BLaER1 treated with 17β-estradiol and CSF1 and Interleukin-3, amounts not matched to agents 10 nM and 100 nM (cell line): ENCODE data around the gene VCAN.
A peak's percentile ranks its signal among the peaks of the same experiment; 100 is the strongest.

Source experiments
- H3K27ac ChIP-seq, 11 experiments: shearing (Covaris generic); formaldehyde crosslinking; 2 replicates each; pipeline ENCODE4 v1.8.1; 2022
- H3K27me3 ChIP-seq, 11 experiments: shearing (Covaris generic); formaldehyde crosslinking; 2 replicates each; pipeline ENCODE4 v1.8.1; 2022
- H3K36me3 ChIP-seq, 11 experiments: shearing (Covaris generic); formaldehyde crosslinking; 2 replicates each; pipeline ENCODE4 v1.8.1; 2022
- H3K4me1 ChIP-seq, 10 experiments: shearing (Covaris generic); formaldehyde crosslinking; 2 replicates each; pipeline ENCODE4 v1.8.1; 2022
- H3K4me2 ChIP-seq, 11 experiments: shearing (Covaris generic); formaldehyde crosslinking; 2 replicates each; pipeline ENCODE4 v1.8.1; 2022
- H3K4me3 ChIP-seq, 10 experiments: shearing (Covaris generic); formaldehyde crosslinking; 2 replicates each; pipeline ENCODE4 v1.8.1; 2022
- H3K9ac ChIP-seq, 11 experiments: shearing (Covaris generic); formaldehyde crosslinking; 2 replicates each; pipeline ENCODE4 v1.8.1; 2022
- H3K9me3 ChIP-seq, 11 experiments: shearing (Covaris generic); formaldehyde crosslinking; replicated peaks in 1 of 11; 2 replicates each; pipeline ENCODE4 v1.8.1; 2022
- H4K20me1 ChIP-seq, 11 experiments: shearing (Covaris generic); formaldehyde crosslinking; 2 replicates each; pipeline ENCODE4 v1.8.1; 2022
- Cebpa-rat ChIP-seq, 11 experiments: shearing (Covaris generic); IDR thresholded peaks; 2 replicates each; pipeline ENCODE4 v1.8.1; 2022

VCAN gene

GRCh38 chr5:83471405-83472212, at the start of gene VCAN:
Gene VCAN (plus strand): TSS chr5:83471744. CDS start chr5:83483519, 11,775 bp downstream.
- H3K4me1 ChIP-seq = no peaks in the 10 kb centered on the region
- peaks cover 35 to 48% (median 38%) of the 10 kb centered on the region in 11 experiments for H3K9me3 ChIP-seq
- peaks cover 0 to 27% (median 10%) of the 10 kb centered on the region in 11 experiments; a peak in 15 of 22 replicates for H3K27me3 ChIP-seq
- no peak within 1 kb of the TSS for H3K27ac ChIP-seq
- no peak for TF ChIP-seq Cebpa-rat (IDR thresholded peaks at IDR 0.05)
- H4K20me1 ChIP-seq = no peaks in the 10 kb centered on the region
- no peak within 1 kb of the TSS for H3K9ac ChIP-seq
- no peaks in the 10 kb centered on the region for H3K36me3 ChIP-seq
- H3K4me2 ChIP-seq = no peak within 1 kb of the TSS
- no peak within 1 kb of the TSS for H3K4me3 ChIP-seq

GRCh38 chr5:83422284-83422683, 49.3 kb upstream of the VCAN start:
- Histone ChIP-seq H3K36me3 (no peaks in the 10 kb centered on the region; a peak in 1 of 22 replicates), H3K9ac (no peak overlapping the region), H3K4me3 (no peak overlapping the region), H3K27ac (no peak overlapping the region), H4K20me1 (no peaks in the 10 kb centered on the region), H3K4me2 (no peak overlapping the region), H3K9me3 (peaks cover 0 to 29% (median 8%) of the 10 kb centered on the region in 11 experiments; a peak in 9 of 22 replicates), H3K4me1 (peaks cover 0 to 11% (median 0%) of the 10 kb centered on the region in 10 experiments; a peak in 4 of 20 replicates), H3K27me3 (no peaks in the 10 kb centered on the region)
- no peak for TF ChIP-seq Cebpa-rat (IDR thresholded peaks at IDR 0.05)

DNA sequence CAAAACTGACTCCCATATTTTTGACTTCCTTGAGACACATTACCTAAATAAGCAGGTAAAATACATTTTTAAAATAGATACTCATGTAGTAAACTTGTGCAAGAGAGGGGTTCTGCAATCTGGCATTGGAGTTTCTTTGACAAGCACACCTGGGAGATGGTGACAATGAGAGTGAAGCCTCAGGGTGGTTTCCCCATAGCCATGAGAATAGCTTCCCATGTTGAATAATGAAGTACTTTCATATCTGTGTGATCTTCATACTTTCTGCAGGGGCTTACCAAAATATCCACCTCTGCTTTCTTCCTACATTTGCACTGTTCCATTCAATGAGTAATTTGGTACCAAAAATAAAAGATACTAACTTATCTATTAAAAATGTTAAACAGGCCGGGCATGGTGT, 44.7 kb upstream of the VCAN start:
- no peaks in the 10 kb centered on the region for H3K36me3 ChIP-seq
- TF ChIP-seq Cebpa-rat (IDR thresholded peaks at IDR 0.05) = no peak
- no peaks in the 10 kb centered on the region for H4K20me1 ChIP-seq
- peaks cover 0 to 14% (median under 1%) of the 10 kb centered on the region in 11 experiments; a peak in 9 of 22 replicates for H3K9me3 ChIP-seq
- no peak overlapping the region for H3K4me3 ChIP-seq
- no peak overlapping the region for H3K9ac ChIP-seq
- H3K27ac ChIP-seq = no peak overlapping the region
- no peaks in the 10 kb centered on the region for H3K27me3 ChIP-seq
- no peak overlapping the region for H3K4me2 ChIP-seq
- H3K4me1 ChIP-seq = peaks cover 0 to 45% (median 0%) of the 10 kb centered on the region in 10 experiments; a peak in 6 of 20 replicates

DNA sequence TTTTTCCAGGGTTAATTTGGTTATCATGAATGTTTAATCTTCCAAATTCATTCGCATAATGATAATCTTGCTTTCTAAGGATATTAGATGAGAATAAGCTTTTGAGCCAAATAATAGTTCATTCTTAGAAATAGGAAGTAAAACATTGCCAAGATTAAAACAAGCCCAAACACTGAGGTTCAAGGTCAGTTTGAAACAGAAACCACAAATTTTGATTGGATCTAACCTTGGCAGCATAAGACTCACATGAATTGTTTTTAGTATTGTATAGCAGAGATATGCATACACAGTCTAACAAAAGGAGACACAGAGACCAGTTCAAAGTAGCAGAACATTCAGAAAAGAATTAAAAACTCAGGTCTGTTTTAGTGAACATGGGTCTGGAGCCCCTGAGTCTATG, 43.4 kb upstream of the VCAN start:
- H4K20me1 ChIP-seq = no peaks in the 10 kb centered on the region
- no peak for TF ChIP-seq Cebpa-rat (IDR thresholded peaks at IDR 0.05)
- peaks cover 0 to 8% (median 0%) of the 10 kb centered on the region in 11 experiments; a peak in 1 of 22 replicates for H3K9me3 ChIP-seq
- H3K27ac ChIP-seq = peak overlapping the region in 2 of 11 experiments; percentile 32 to 49; a peak in 5 of 22 replicates
- peak overlapping the region in 3 of 11 experiments; percentile 13 to 28 (median 22); a peak in 4 of 22 replicates for H3K4me2 ChIP-seq
- H3K4me3 ChIP-seq = no peak overlapping the region
- H3K9ac ChIP-seq = no peak overlapping the region
- no peaks in the 10 kb centered on the region for H3K36me3 ChIP-seq
- H3K27me3 ChIP-seq = no peaks in the 10 kb centered on the region
- peaks cover 0 to 45% (median 0%) of the 10 kb centered on the region in 10 experiments; a peak in 6 of 20 replicates for H3K4me1 ChIP-seq

GRCh38 chr5:83428890-83429289, 42.7 kb upstream of the VCAN start:
- Histone ChIP-seq H3K36me3 (no peaks in the 10 kb centered on the region), H3K4me3 (no peak overlapping the region), H3K4me1 (peaks cover 0 to 41% (median 0%) of the 10 kb centered on the region in 10 experiments; a peak in 6 of 20 replicates), H3K4me2 (peak overlapping the region in 3 of 11 experiments; percentile 7 to 22 (median 13); a peak in 4 of 22 replicates), H3K27me3 (no peaks in the 10 kb centered on the region), H3K9me3 (peaks cover 0 to 8% (median 0%) of the 10 kb centered on the region in 11 experiments; a peak in 1 of 22 replicates), H3K9ac (no peak overlapping the region), H4K20me1 (no peaks in the 10 kb centered on the region), H3K27ac (peak overlapping the region in 2 of 11 experiments; percentile 38 to 49; a peak in 3 of 22 replicates)
- no peak for TF ChIP-seq Cebpa-rat (IDR thresholded peaks at IDR 0.05)

GRCh38 chr5:83430130-83431010, 41.2 kb upstream of the VCAN start:
- H3K36me3 ChIP-seq = no peaks in the 10 kb centered on the region
- H3K9ac ChIP-seq = no peak overlapping the region
- no peak overlapping the region for H3K4me3 ChIP-seq
- TF ChIP-seq Cebpa-rat (IDR thresholded peaks at IDR 0.05) = no peak
- H3K27me3 ChIP-seq = no peaks in the 10 kb centered on the region
- peaks cover 0 to 44% (median 0%) of the 10 kb centered on the region in 10 experiments; a peak in 6 of 20 replicates for H3K4me1 ChIP-seq
- no peaks in the 10 kb centered on the region for H4K20me1 ChIP-seq
- H3K27ac ChIP-seq = peak overlapping the region in 2 of 11 experiments; percentile 10 to 18; a peak in 2 of 22 replicates
- peak overlapping the region in 1 of 11 experiments; percentile 0; a peak in 1 of 22 replicates for H3K4me2 ChIP-seq
- peaks cover 0 to 8% (median 0%) of the 10 kb centered on the region in 11 experiments; a peak in 1 of 22 replicates for H3K9me3 ChIP-seq

DNA sequence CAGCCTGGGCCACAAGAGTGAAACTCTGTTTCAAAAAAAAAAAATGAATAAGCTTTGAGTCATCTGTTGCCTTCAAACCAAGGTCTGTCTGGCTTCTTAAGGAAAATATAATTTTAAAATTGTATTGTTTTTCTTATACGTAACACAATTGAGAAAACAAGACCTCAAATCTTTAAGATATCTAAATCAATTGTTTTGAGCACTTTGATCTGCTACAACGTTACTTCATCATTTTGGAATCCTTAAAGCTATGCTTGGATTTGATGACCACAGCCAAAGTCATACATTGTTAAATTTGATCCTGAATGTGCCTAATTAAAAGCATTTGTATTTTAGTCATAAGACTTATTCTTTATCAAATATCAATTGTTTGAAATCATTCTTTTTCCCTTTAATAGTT, 37.7 kb upstream of the VCAN start:
- no peak overlapping the region for H3K4me2 ChIP-seq
- H3K27ac ChIP-seq = no peak overlapping the region
- H3K4me1 ChIP-seq = peaks cover 0 to 32% (median 0%) of the 10 kb centered on the region in 10 experiments; a peak in 6 of 20 replicates
- TF ChIP-seq Cebpa-rat (IDR thresholded peaks at IDR 0.05) = no peak
- H3K36me3 ChIP-seq = no peaks in the 10 kb centered on the region
- H3K9me3 ChIP-seq = peaks cover 3 to 22% (median 12%) of the 10 kb centered on the region in 11 experiments; a peak in 19 of 22 replicates
- H4K20me1 ChIP-seq = no peaks in the 10 kb centered on the region
- H3K4me3 ChIP-seq = no peak overlapping the region
- H3K9ac ChIP-seq = no peak overlapping the region
- no peaks in the 10 kb centered on the region for H3K27me3 ChIP-seq

DNA sequence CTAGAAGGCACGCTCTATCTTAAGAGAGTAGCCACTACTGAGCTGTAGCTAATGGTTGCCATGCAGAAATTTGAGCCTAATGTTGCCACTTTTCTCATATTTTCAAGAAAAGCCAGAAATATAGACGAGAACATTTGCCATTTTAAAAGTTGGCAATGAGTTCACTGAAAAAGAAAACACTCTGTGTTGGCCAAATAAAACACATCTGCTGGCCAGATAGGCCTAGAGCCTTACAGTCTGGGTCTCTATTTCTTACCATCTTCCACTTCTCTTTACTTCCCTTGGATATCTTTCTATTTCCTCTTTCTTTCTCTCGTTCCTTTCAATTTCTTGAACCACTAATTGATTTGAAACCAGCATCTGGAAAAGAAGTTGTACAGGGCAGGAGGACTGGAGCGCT, 36.6 kb upstream of the VCAN start:
- Histone ChIP-seq H3K27ac (no peak overlapping the region), H3K27me3 (no peaks in the 10 kb centered on the region), H3K9ac (no peak overlapping the region), H3K9me3 (peaks cover 3 to 22% (median 12%) of the 10 kb centered on the region in 11 experiments; a peak in 19 of 22 replicates), H4K20me1 (no peaks in the 10 kb centered on the region), H3K36me3 (no peaks in the 10 kb centered on the region), H3K4me3 (no peak overlapping the region), H3K4me1 (peaks cover 0 to 21% (median 0%) of the 10 kb centered on the region in 10 experiments; a peak in 6 of 20 replicates), H3K4me2 (no peak overlapping the region)
- no peak for TF ChIP-seq Cebpa-rat (IDR thresholded peaks at IDR 0.05)
